ENCODE data around the gene ASRGL1. TPM values are rescaled to one million over a fixed set of nuclear protein-coding genes. Genes with fewer than 3 reads are reported as not detected.

ASRGL1 gene
- total and polyA plus RNA-seq, 2 of the 13 experiments (the other 11 are each of a cell fraction or from before 2014, with no cell fraction given), result 50.8 to 97.5 TPM

DNA sequence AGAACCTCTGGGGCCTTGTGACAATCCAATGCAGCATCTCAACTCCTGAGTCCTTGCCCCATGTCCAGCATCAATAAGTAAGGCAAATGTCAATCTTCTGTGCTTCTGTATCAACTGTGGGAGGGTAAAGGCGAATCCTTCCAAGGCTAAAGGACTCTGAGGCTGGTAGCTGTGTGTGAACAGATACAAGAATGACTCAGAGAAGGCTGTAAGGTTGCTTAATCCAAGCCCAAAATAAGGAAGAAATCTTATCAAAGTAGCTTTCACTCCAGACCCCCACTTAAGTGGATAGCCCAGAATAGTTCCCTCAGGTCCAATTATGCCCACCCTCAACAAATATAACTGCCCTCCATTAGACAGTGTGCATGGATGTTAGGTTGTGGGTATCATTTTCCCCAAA is 53.5 kb downstream of the ASRGL1 start:
- TF ChIP-seq NCOR1 (IDR thresholded peaks at IDR 0.05; ENCODE audit: borderline replicate concordance, low read length) (no peak), SMARCC2 (IDR thresholded peaks at IDR 0.05) (no peak), CBFB (CRISPR knock-in tag; IDR thresholded peaks at IDR 0.05) (no peak), ZNF616 (CRISPR knock-in tag; IDR thresholded peaks at IDR 0.05; ENCODE audit: low read depth) (no peak), SRSF1 (optimal IDR thresholded peaks at IDR 0.05; ENCODE audit: low read depth, low read length) (no peak), ZNF839 (CRISPR knock-in tag; IDR thresholded peaks at IDR 0.05; ENCODE audit: borderline replicate concordance) (no peak), SP1 (IDR thresholded peaks at IDR 0.05) (no peak), SP1 (CRISPR knock-in tag; IDR thresholded peaks at IDR 0.05) (no peak), CREM (IDR thresholded peaks at IDR 0.05) (no peak), CREM (CRISPR knock-in tag; IDR thresholded peaks at IDR 0.05) (no peak), DNMT1 (CRISPR knock-in tag; IDR thresholded peaks at IDR 0.05) (no peak), PHF5A (CRISPR knock-in tag; IDR thresholded peaks at IDR 0.05; ENCODE audit: low read depth, unreplicated experiment) (no peak), ZNF577 (CRISPR knock-in tag; IDR thresholded peaks at IDR 0.05; ENCODE audit: borderline replicate concordance, low read depth) (no peak), ZNF792 (CRISPR knock-in tag; IDR thresholded peaks at IDR 0.05) (no peak)
- TF ChIP-seq, protein P1, sequence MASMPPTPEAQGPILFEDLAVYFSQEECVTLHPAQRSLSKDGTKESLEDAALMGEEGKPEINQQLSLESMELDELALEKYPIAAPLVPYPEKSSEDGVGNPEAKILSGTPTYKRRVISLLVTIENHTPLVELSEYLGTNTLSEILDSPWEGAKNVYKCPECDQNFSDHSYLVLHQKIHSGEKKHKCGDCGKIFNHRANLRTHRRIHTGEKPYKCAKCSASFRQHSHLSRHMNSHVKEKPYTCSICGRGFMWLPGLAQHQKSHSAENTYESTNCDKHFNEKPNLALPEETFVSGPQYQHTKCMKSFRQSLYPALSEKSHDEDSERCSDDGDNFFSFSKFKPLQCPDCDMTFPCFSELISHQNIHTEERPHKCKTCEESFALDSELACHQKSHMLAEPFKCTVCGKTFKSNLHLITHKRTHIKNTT (CRISPR knock-in tag; IDR thresholded peaks at IDR 0.05), result no peak
- TF ChIP-seq, protein P2, sequence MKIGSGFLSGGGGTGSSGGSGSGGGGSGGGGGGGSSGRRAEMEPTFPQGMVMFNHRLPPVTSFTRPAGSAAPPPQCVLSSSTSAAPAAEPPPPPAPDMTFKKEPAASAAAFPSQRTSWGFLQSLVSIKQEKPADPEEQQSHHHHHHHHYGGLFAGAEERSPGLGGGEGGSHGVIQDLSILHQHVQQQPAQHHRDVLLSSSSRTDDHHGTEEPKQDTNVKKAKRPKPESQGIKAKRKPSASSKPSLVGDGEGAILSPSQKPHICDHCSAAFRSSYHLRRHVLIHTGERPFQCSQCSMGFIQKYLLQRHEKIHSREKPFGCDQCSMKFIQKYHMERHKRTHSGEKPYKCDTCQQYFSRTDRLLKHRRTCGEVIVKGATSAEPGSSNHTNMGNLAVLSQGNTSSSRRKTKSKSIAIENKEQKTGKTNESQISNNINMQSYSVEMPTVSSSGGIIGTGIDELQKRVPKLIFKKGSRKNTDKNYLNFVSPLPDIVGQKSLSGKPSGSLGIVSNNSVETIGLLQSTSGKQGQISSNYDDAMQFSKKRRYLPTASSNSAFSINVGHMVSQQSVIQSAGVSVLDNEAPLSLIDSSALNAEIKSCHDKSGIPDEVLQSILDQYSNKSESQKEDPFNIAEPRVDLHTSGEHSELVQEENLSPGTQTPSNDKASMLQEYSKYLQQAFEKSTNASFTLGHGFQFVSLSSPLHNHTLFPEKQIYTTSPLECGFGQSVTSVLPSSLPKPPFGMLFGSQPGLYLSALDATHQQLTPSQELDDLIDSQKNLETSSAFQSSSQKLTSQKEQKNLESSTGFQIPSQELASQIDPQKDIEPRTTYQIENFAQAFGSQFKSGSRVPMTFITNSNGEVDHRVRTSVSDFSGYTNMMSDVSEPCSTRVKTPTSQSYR (CRISPR knock-in tag; IDR thresholded peaks at IDR 0.05; ENCODE audit: borderline replicate concordance), result no peak
- TF ChIP-seq, protein P3, sequence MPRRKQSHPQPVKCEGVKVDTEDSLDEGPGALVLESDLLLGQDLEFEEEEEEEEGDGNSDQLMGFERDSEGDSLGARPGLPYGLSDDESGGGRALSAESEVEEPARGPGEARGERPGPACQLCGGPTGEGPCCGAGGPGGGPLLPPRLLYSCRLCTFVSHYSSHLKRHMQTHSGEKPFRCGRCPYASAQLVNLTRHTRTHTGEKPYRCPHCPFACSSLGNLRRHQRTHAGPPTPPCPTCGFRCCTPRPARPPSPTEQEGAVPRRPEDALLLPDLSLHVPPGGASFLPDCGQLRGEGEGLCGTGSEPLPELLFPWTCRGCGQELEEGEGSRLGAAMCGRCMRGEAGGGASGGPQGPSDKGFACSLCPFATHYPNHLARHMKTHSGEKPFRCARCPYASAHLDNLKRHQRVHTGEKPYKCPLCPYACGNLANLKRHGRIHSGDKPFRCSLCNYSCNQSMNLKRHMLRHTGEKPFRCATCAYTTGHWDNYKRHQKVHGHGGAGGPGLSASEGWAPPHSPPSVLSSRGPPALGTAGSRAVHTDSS (CRISPR knock-in tag; conservative IDR thresholded peaks at IDR 0.05), result no peak
- TF ChIP-seq, protein P4, sequence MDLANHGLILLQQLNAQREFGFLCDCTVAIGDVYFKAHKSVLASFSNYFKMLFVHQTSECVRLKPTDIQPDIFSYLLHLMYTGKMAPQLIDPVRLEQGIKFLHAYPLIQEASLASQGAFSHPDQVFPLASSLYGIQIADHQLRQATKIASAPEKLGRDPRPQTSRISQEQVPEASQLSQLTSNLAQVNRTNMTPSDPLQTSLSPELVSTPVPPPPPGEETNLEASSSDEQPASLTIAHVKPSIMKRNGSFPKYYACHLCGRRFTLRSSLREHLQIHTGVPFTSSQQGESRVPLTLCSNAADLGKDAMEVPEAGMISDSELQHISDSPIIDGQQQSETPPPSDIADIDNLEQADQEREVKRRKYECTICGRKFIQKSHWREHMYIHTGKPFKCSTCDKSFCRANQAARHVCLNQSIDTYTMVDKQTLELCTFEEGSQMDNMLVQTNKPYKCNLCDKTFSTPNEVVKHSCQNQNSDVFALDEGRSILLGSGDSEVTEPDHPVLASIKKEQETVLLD (CRISPR knock-in tag; IDR thresholded peaks at IDR 0.05; ENCODE audit: low read depth), result no peak
- Histone ChIP-seq H3K79me2 (ENCODE audit: insufficient read depth, low read length) (no peaks in the 10 kb centered on the region), H3K27ac (ENCODE audit: extremely low read length, insufficient read depth, low read length) (no peak overlapping the region), H3K4me2 (ENCODE audit: low read depth, low read length) (no peak overlapping the region), H3K9me3 (ENCODE audit: low read length) (no peaks in the 10 kb centered on the region), H3K4me3 (replicated peaks in 1 of 3; ENCODE audit: insufficient read depth in 1 of 3, low read depth in 2 of 3, low read length in 3 of 3) (no peak overlapping the region), H3K9ac (ENCODE audit: insufficient read depth, low read depth, low read length) (no peak overlapping the region), H3K4me1 (ENCODE audit: insufficient read depth, low read length) (no peaks in the 10 kb centered on the region; the same call in 1 of the 2 replicates), H2AFZ (ENCODE audit: low read length) (no peak overlapping the region), H3K27me3 (ENCODE audit: control insufficient read depth in 1 of 2, insufficient read depth in 2 of 2, low read length in 2 of 2) (no peaks in the 10 kb centered on the region), H3K36me3 (replicated peaks in 1 of 2; ENCODE audit: control insufficient read depth in 1 of 2, insufficient read depth in 2 of 2, low read length in 2 of 2) (peaks cover 7% of the 10 kb centered on the region in 2 experiments; a peak in 4 of 5 replicates), H4K20me1 (ENCODE audit: insufficient read depth, low read length) (no peaks in the 10 kb centered on the region)
- in situ Hi-C loops (cut with HindIII; ENCODE audit: extremely low pct_ligation_motif_present, low pct_unique_long_range_greater_than_20kb), result loop anchor here (10.0 kb wide), 1 partner anchor 314 kb away; the partner anchor contains the start of genes BSCL2 and GNG3
- DNase-seq (ENCODE audit: low spot score) (no peak), ATAC-seq (no peak), FAIRE-seq (no peak)
- BruUV-seq (replicated peaks), result no TSS peak
- POLR2A ChIA-PET, result no interaction called here
- 100% methylated on average over 1 of the region's 1 CpG for WGBS (ENCODE audit: low lambda C conversion rate)
- intact Hi-C loops (cut with micrococcal nuclease; ENCODE audit: unreplicated experiment), result loop anchor here (10.0 kb wide), 1 partner anchor 154 kb away; the partner anchor contains the start of gene AHNAK
- CTCF ChIA-PET (ENCODE audit: low intra/inter-chr PET ratio, low total read pairs), result no interaction called here

Measured in HepG2 (cell line).